Ovary (tissue), 9 donors: ENCODE results near the gene ZNF362. TPM values are rescaled to one million over a fixed set of nuclear protein-coding genes. Genes with fewer than 3 reads are reported as not detected.

Source experiments
- DNase-seq, 5 donors: peaks; one replicate each; pipeline ENCODE4 v3.0.0-alpha.2; 2019 to 2020
- H3K27ac ChIP-seq, 2 donors: fragments of 200-600 bp; one replicate each; pipeline versions ENCODE4 v1.5.1 to v1.8.0; 2019 to 2022
- H3K27me3 ChIP-seq: fragments of 200-600 bp; one replicate; pipeline ENCODE4 v1.8.0; 2022
- H3K36me3 ChIP-seq: fragments of 200-600 bp; sonication (generic); one replicate; pipeline ENCODE4 v1.5.1; 2019
- H3K4me1 ChIP-seq: one replicate; pipeline ENCODE4 v1.8.1; 2013; ENCODE audit warnings: mild to moderate bottlenecking, moderate library complexity; ENCODE audit not compliant: insufficient read depth
- H3K4me3 ChIP-seq: fragments of 200-600 bp; sonication (generic); one replicate; pipeline ENCODE4 v1.5.1; 2017
- H3K9me3 ChIP-seq, 2 donors: fragments of 200-600 bp in 1 of 2; sonication (generic) in 1 of 2; one replicate each; pipeline versions ENCODE4 v1.5.1 to v1.8.1; 2013 to 2019; ENCODE audit warnings: mild to moderate bottlenecking in 1 of 2, moderate library complexity in 1 of 2
- EP300 ChIP-seq: sonication (generic); formaldehyde crosslinking; IDR thresholded peaks from one replicate; pipeline ENCODE4 v1.6.1; 2017; ENCODE audit warnings: antibody characterized with exemption
- POLR2A ChIP-seq: fragments of 450-650 bp; IDR thresholded peaks from one replicate; pipeline ENCODE4 v1.6.1; 2017; ENCODE audit warnings: antibody characterized with exemption, mild to moderate bottlenecking, moderate library complexity
- WGBS, 3 donors: extraction: QIAGEN DNeasy Blood & Tissue Kit in 1 of 3; methylation state at CpG; one replicate each; pipeline versions ENCODE4 v1.1.5 to v1.1.7; 2013 to 2017; 5-methylcytosine and 5-hydroxymethylcytosine counted together
- intact Hi-C, 4 donors: fragments of 100-400 bp; cut with DNase I; formaldehyde crosslinking; loops; one replicate each; pipeline versions ENCODE4 v1.11.0 to v1.15.1; 2022 to 2023
- microRNA counts: library from miRNA; unstranded; fragments of <30 nt; microRNA quantifications from one replicate; lab custom pipeline; 2016
- microRNA-seq, 3 donors: library from miRNA; unstranded; fragments of <30 nt; microRNA quantifications; one replicate each; pipeline versions ENCODE4 to v1.2.0, GENCODE V29; 2019 to 2020
- polyA plus RNA-seq, 2 donors: library from polyadenylated mRNA; stranded (reverse); fragments of 200-250 nt in 1 of 2; fragments of 350-450 nt in 1 of 2; fragmentation: Illumina TruSeq in 1 of 2; extraction: RNeasy Lipid Tissue Mini Kit (QIAGEN cat#74804) in 1 of 2; gene quantifications; one replicate each; pipeline ENCODE4 v1.2.3, GENCODE V29; 2013 to 2014
- small RNA-seq: library from RNA; depleted of rRNA; stranded (forward); fragments of <200 nt; gene quantifications from one replicate; pipeline ENCODE3, GENCODE V24; 2016
- total RNA-seq, 7 donors: library from RNA; depleted of rRNA in 2 of 7; stranded (reverse); fragments of >200 nt in 2 of 7; fragmentation: NEBNext Ultra II Directional in 3 of 7; extraction: Animal tissue kit (Norgen Biotek cat#: 25700) in 3 of 7; gene quantifications; one replicate each; pipeline versions ENCODE4 v1.1.0 to v1.2.4, GENCODE V29; 2016 to 2023
- TF ChIP-seq, protein P1 (sequence below), 3 donors: fragments of 450-650 bp in 2 of 3; fragments of 200-600 bp in 1 of 3; IDR thresholded peaks; one replicate each; pipeline versions ENCODE4 v1.5.1 to v1.8.0; 2016 to 2022; ENCODE audit warnings: antibody characterized with exemption in 3 of 3, mild to moderate bottlenecking in 1 of 3
- donor health status: DM: no; HTN: no; CAD: no; lungs with moderate emphysema.
- donor health status: DM: no; HTN: no; CAD: no.
- donor health status: Bipolar disorder and iron deficiency.
- donor health status: DM: yes; HTN: yes; CAD: no.
- donor health status: DM: no; HTN: no; CAD: no.
- donor health status: DM: yes; HTN: yes; CAD: no.

The ZNF362 gene
- total and polyA plus RNA-seq, 9 donors, result 8.2 to 52.6 (median 32.7) TPM

DNA sequence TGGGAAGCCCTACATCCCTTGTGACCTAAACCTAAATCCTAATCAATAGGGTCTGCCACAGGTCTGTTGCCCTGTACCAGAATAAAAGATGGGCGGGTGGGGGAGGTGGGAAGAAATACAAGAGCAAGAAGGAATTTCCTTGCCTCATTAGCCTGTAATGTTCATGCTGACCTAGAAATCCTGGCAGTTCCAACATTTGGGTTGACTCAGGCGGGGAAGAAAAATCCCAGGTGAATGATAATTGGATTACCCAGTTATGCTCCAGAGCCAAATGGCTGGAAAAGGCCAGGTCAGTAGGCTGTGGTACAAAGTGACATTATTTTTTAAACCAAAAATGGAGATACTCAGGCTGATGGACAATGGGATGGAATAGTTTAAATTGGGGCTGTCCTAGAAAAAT lies 91.9 kb downstream of the ZNF362 start:
- no peak for DNase-seq
- no peaks in the 10 kb centered on the region for H3K27me3 ChIP-seq
- whole genome bisulfite sequencing, 3 donors, result 10 to 34% (median 25%) methylated on average over 2 of the region's 2 CpGs
- H3K27ac ChIP-seq, result peak overlapping the region; percentile 90 to 93
- H3K4me3 ChIP-seq, result peak overlapping the region; percentile 87
- H3K9me3 ChIP-seq, result no peaks in the 10 kb centered on the region
- TF ChIP-seq, protein P1, sequence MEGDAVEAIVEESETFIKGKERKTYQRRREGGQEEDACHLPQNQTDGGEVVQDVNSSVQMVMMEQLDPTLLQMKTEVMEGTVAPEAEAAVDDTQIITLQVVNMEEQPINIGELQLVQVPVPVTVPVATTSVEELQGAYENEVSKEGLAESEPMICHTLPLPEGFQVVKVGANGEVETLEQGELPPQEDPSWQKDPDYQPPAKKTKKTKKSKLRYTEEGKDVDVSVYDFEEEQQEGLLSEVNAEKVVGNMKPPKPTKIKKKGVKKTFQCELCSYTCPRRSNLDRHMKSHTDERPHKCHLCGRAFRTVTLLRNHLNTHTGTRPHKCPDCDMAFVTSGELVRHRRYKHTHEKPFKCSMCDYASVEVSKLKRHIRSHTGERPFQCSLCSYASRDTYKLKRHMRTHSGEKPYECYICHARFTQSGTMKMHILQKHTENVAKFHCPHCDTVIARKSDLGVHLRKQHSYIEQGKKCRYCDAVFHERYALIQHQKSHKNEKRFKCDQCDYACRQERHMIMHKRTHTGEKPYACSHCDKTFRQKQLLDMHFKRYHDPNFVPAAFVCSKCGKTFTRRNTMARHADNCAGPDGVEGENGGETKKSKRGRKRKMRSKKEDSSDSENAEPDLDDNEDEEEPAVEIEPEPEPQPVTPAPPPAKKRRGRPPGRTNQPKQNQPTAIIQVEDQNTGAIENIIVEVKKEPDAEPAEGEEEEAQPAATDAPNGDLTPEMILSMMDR (IDR thresholded peaks at IDR 0.05), result no peak
- TF ChIP-seq POLR2A, result no peak
- TF ChIP-seq EP300, result no peak
- intact Hi-C loops, result no loop called here
- peaks cover 21% of the 10 kb centered on the region for H3K4me1 ChIP-seq
- H3K36me3 ChIP-seq, result no peaks in the 10 kb centered on the region

DNA sequence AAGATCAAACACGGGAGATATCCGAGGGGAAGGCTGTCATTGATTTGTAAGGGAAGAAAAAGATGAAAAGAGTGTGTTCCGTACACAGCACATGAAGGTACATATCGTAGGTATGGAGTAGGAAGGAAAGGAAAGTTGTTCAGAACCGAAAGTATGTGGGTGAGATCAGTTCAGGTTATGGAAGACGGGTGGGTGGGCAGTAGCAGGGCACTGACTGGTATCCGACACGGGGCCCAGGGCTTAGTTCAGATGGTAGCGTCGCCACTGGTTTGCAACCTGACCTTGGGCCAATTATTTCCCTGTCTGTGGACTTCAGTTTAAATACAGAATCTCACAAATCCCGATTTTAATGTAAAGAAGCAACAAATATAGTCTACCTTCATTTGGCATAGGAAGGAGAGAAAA lies 92.4 kb downstream of the ZNF362 start:
- peaks cover 19% of the 10 kb centered on the region for H3K4me1 ChIP-seq
- 3% methylated on average over 11 of the region's 11 CpGs for WGBS, 3 donors
- peak overlapping the region; percentile 90 to 93 for H3K27ac ChIP-seq
- no peak for DNase-seq
- H3K36me3 ChIP-seq, result no peaks in the 10 kb centered on the region
- H3K27me3 ChIP-seq, result no peaks in the 10 kb centered on the region
- TF ChIP-seq POLR2A, result no peak
- TF ChIP-seq, protein P1 (IDR thresholded peaks at IDR 0.05), result no peak
- no peak for TF ChIP-seq EP300
- peak overlapping the region; percentile 87 for H3K4me3 ChIP-seq
- no peaks in the 10 kb centered on the region for H3K9me3 ChIP-seq
- intact Hi-C loops, result no loop called here

DNA sequence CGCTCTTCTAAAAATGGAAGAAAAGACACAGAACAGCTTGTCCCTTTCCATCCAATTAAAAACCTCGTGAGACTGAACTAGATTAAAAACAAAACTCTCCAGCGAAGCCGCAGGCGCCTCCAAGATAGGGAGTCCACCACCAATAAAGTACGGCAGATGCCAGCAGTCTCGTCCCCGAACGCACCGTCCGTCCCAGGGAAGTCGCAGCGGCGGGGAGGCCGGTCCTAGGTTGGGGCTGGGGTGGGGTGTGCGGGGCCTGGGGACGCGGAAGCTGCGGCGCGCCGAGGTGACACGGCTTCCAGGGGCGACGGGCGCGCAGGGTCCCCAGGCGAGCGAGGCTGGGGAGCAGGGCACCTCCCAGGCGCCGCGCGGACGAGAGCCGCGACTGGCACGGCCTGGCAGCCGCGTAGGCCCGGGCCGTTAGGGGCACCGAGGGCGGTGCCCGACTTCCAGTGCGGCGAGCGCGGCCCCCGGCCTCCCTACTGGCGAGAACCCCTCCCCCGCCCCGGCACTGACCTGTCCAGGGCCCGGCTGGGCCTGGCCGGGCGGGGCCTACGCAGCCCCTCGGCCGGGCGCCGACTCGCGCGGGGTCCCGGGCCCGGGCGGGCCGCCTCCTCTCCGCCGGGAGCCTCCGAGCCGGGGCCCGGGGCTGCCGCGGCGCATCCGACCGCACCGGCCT lies 92.9 kb downstream of the ZNF362 start:
- no peak for TF ChIP-seq EP300
- no peak for TF ChIP-seq POLR2A
- TF ChIP-seq, protein P1 (IDR thresholded peaks at IDR 0.05), result no peak
- H3K4me1 ChIP-seq, result peaks cover 17% of the 10 kb centered on the region
- H3K27ac ChIP-seq, result peak overlapping the region; percentile 90 to 93
- no peaks in the 10 kb centered on the region for H3K36me3 ChIP-seq
- WGBS, 3 donors, result 0 to 1% (median 0%) methylated on average over 48 to 78 of the region's 78 CpGs
- DNase-seq, result peak; percentile 58 to 78 (median 73)
- H3K9me3 ChIP-seq, result no peaks in the 10 kb centered on the region
- peak overlapping the region; percentile 87 for H3K4me3 ChIP-seq
- H3K27me3 ChIP-seq, result no peaks in the 10 kb centered on the region
- intact Hi-C loops, result no loop called here

DNA sequence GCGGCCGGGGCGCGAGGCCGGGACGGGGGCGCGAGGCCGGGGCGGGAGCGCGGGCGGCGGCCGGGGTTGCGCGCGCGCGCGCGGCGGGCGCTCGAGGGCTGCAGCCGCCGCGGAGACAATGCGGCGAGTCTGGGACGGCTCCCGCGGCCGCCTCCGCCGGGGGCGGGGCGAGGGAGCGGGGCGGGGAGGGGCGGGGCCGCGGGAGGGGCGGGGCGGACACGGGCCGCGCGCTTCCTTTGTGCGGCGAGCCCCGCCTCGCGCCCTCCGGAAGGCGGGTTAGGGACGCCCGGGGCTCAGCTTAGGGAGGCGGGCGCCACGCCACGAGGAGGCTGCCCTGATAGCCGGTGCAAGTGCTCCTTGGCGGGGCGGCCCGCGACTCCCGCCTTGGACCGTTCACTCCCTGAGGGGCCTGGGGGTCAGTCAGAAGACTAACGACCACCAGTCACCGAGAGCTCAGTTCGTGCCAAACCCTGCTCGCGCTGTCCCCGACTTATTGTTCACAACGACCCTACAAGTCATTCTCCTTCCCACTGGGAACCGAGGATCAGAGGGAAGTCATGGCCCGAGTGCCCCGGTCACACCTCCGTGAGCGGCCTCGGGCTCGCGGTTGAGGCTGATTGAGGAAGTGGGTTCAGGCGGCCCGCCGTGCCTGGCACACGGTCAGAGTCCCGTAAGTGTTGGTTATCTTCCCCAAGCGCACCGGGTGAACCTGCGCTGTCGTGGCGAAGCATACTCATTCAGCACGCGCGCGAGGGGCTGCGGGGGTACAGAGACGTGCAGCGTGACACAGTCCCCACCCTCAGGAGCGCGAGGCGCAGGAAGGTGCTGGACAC lies 93.7 kb downstream of the ZNF362 start:
- peak; percentile 83 to 92 (median 89) for DNase-seq
- Histone ChIP-seq H3K36me3 (no peaks in the 10 kb centered on the region), H3K4me1 (peaks cover 14% of the 10 kb centered on the region), H3K9me3 (no peaks in the 10 kb centered on the region), H3K27ac (peak overlapping the region; percentile 44 to 81), H3K27me3 (no peaks in the 10 kb centered on the region), H3K4me3 (peak overlapping the region; percentile 87)
- 0 to 1% (median 1%) methylated on average over 41 to 96 of the region's 104 CpGs for WGBS, 3 donors
- TF ChIP-seq EP300, result no peak
- peak; percentile 68 for TF ChIP-seq POLR2A
- intact Hi-C loops, result no loop called here

MicroRNAs within 50 kb of the gene (microRNA counts, 767-probe panel; counts per million panel counts)
- 530 counts per million, percentile 78 among the panel's probes with 10 or more counts for microRNA hsa-miR-3605-5p (lab: Ali Mortazavi, UCI)

Small RNA genes within 50 kb of the gene (microRNA-seq; reads per million reads assigned to microRNA genes)
- 21.1 to 25.7 (median 23.7) reads per million in 3 donors for gene MIR3605

Small RNA genes within 50 kb of the gene (small RNA-seq; reads per million reads assigned to genes)
- not detected for gene RN7SKP16

Other genes starting within 250 kb of the ZNF362 start
- 100 to 1,000 TPM in 5 of 7 donors, 10 to 100 TPM in 2; 92.2 to 135 (median 115) TPM for gene AK2, start 219.6 kb upstream of the ZNF362 start, total RNA-seq
- gene AK2, start 219.6 kb upstream of the ZNF362 start, polyA plus RNA-seq, result 100 to 1,000 TPM in 1 of 2 donors, 10 to 100 TPM in 1; 52.9 to 150 TPM
- gene AZIN2, start 175.3 kb upstream of the ZNF362 start, total RNA-seq, result 10 to 100 TPM in 3 of 7 donors, 1 to 10 TPM in 4; 7.6 to 15.7 (median 9.5) TPM
- 1 to 10 TPM; 4.1 to 9.4 TPM for gene AZIN2, start 175.3 kb upstream of the ZNF362 start, polyA plus RNA-seq
- gene TRIM62, start 74.4 kb upstream of the ZNF362 start, total RNA-seq, result 10 to 100 TPM in 1 of 7 donors, 1 to 10 TPM in 6; 3.3 to 11.4 (median 7.0) TPM
- 1 to 10 TPM; 4.3 to 4.6 TPM for gene TRIM62, start 74.4 kb upstream of the ZNF362 start, polyA plus RNA-seq
- not detected for gene A3GALT2, start 64.6 kb downstream of the ZNF362 start, total RNA-seq
- gene A3GALT2, start 64.6 kb downstream of the ZNF362 start, polyA plus RNA-seq, result not detected
- 100 to 1,000 TPM in 1 of 7 donors, 10 to 100 TPM in 6; 64.3 to 101 (median 92.8) TPM for gene PHC2, start 174.6 kb downstream of the ZNF362 start, total RNA-seq
- gene PHC2, start 174.6 kb downstream of the ZNF362 start, polyA plus RNA-seq, result 10 to 100 TPM; 52.3 to 85.5 TPM
- 1 to 10 TPM; 3.0 to 8.3 (median 6.4) TPM for gene ZSCAN20, start 216.2 kb downstream of the ZNF362 start, total RNA-seq
- gene ZSCAN20, start 216.2 kb downstream of the ZNF362 start, polyA plus RNA-seq, result 1 to 10 TPM; 1.9 to 3.7 TPM